Erythroblast (primary cell): ENCODE measurements around the gene IGFLR1.

ENCODE experiments used
- GATA1 ChIP-seq: IDR thresholded peaks from 2 replicates; pipeline ENCODE4 v1.6.1; 2011; ENCODE audit warnings: low read depth, mild to moderate bottlenecking, control low read depth, low read length, moderate library complexity
- POLR2A ChIP-seq: IDR thresholded peaks from 2 replicates; pipeline ENCODE4 v1.6.1; 2011; ENCODE audit warnings: mild to moderate bottlenecking, low read length

DNA sequence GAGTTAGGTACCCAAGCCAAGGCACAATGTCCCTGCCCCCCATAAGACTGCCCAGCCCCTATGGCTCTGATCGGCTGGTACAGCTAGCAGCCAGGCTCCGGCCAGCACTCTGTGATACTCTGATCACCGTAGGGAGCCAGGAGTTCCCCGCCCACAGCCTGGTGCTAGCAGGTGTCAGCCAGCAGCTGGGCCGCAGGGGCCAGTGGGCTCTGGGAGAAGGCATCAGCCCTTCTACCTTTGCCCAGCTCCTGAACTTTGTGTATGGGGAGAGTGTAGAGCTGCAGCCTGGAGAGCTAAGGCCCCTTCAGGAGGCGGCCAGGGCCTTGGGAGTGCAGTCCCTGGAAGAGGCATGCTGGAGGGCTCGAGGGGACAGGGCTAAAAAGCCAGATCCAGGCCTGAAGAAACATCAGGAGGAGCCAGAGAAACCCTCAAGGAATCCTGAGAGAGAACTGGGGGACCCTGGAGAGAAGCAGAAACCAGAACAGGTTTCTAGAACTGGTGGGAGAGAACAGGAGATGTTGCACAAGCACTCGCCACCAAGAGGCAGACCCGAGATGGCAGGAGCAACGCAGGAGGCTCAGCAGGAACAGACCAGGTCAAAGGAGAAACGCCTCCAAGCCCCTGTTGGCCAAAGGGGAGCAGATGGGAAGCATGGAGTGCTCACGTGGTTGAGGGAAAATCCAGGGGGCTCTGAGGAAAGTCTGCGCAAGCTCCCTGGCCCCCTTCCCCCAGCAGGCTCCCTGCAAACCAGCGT is 27.5 kb downstream of the IGFLR1 start:
- TF ChIP-seq POLR2A: no peak
- no peak for TF ChIP-seq GATA1
